Measurements from ENCODE around the gene STRADA.

Gene STRADA

DNA sequence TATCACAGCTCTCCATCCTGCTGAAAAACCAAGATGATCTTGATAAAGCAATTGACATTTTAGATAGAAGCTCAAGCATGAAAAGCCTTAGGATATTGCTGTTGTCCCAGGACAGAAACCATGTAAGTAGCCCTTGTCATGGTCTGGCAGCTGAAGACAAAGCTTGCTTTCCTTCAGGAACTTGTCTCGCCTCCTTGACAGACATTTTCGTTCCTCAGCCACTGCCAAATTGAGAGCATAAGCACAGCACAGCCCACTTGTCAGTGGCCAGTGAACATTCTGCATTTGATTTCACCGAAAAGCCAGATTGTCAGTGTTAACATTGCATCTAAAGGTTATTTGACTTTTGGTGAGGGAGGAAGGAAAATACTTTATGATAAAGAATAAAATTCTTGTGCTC, 83.8 kb downstream of the STRADA start:
- TF ChIP-seq, protein P1, sequence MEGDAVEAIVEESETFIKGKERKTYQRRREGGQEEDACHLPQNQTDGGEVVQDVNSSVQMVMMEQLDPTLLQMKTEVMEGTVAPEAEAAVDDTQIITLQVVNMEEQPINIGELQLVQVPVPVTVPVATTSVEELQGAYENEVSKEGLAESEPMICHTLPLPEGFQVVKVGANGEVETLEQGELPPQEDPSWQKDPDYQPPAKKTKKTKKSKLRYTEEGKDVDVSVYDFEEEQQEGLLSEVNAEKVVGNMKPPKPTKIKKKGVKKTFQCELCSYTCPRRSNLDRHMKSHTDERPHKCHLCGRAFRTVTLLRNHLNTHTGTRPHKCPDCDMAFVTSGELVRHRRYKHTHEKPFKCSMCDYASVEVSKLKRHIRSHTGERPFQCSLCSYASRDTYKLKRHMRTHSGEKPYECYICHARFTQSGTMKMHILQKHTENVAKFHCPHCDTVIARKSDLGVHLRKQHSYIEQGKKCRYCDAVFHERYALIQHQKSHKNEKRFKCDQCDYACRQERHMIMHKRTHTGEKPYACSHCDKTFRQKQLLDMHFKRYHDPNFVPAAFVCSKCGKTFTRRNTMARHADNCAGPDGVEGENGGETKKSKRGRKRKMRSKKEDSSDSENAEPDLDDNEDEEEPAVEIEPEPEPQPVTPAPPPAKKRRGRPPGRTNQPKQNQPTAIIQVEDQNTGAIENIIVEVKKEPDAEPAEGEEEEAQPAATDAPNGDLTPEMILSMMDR (IDR thresholded peaks at IDR 0.05) = no peak

- TF ChIP-seq, protein P1 (IDR thresholded peaks at IDR 0.05) = no peak
These were observed 88.5 kb downstream of the STRADA start for GRCh38 chr17:63653050-63653449.

Data from LNCAP (cell line).